Kidney tubule cell (primary cell): ENCODE data around the gene FAM89B.

Experiments used
- DNase-seq: peaks from one replicate; pipeline ENCODE4 v3.0.0-alpha.2; 2018; ENCODE audit warnings: low spot score

Gene FAM89B

DNA sequence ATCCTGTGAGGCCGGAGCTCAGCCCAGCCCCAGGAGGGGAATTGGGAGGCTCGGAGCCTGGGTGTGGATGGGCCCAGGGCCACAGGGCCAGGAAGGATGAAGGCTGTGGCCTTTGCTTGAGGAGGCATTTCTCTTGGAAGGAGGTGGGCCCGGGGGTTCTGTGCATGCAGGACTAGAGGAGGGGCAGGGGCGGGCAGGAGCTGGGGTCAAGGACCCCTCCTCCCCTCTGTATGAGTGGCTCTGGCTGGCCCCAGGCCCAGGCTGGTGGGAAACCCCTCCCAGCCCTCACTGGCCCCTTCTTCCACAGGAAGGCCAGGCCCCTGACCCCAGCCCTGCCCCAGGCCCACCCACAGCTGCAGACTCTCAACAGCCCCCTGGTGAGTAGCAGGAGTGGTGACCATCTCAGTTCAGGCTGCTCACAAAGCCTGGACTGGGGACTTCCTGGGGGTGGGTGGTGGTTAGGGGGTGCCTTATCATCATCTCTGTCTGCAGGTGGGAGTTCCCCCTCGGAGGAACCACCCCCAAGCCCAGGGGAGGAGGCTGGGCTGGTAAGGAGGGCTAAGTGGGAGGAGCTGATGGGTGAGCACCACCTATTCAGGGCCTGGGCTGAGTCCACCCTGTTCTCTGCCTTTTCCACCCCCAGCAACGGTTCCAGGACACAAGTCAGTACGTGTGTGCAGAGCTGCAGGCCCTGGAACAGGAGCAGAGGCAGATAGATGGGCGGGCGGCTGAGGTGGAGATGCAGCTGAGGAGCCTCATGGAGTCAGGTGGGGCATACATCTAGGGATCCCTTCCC, 17.3 kb downstream of the FAM89B start:
- DNase-seq, result no peak

DNA sequence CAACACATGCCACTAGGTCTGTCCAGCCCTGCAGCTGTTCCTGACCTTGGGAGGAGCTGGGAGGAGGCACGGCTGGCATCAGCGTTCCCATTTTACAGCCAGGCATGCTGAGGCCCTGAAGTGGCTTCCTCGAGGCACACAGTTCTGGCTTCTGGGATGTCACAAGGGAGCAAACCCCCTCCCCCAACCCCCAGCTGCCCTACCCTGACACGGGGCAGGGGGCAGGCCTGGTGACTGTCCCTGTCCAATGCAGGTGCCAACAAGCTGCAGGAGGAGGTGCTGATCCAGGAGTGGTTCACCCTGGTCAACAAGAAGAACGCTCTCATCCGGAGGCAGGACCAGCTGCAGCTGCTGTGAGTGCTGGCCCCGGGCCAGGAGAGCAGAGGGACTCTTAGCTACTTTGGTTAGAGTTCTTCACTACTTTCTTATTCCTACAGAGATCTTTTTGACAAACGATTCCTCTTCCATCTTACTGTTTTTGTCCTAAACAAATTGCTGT, 18.0 kb downstream of the FAM89B start:
- DNase-seq, result no peak

DNA sequence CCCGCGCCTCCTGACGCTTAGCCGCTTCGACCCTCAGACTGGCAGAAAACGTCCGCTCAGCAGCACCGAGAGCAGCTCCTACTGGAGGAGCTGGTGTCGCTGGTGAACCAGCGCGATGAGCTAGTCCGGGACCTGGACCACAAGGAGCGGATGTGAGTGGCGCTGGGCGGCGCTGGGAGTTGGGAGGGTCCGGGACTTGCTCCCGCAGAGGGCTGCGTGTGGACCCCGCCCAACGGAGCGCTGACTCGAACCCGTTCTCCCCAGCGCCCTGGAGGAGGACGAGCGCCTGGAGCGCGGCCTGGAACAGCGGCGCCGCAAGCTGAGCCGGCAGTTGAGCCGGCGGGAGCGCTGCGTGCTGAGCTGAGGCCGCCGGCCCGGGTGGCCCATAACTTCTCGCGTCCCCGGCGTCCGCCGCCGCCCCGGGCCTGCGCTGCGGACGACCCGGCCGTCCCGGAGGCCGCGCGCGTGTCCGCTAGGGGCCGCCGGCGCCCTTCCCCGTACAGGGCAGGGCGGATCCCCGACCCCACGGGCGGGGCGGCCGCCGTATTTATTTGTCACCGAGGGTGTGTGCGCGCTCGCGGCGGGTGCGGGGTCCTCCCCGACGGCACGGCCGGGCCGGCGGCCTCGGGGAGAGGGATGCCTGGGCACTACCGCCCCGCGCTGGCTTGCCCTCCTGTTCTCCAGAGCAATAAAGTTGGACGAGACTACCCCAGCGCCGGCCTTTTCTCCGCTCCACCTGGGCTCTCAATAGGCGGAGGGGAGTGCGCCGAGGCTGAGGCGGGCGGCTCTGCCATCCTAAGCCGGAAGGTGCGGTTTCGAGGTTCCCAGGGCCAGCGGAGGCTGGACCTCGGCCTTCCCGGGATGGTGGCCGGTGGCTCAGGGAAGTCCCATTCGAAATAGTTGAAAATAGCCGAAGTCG, 19.9 kb downstream of the FAM89B start:
- DNase-seq, result peak; percentile 73

DNA sequence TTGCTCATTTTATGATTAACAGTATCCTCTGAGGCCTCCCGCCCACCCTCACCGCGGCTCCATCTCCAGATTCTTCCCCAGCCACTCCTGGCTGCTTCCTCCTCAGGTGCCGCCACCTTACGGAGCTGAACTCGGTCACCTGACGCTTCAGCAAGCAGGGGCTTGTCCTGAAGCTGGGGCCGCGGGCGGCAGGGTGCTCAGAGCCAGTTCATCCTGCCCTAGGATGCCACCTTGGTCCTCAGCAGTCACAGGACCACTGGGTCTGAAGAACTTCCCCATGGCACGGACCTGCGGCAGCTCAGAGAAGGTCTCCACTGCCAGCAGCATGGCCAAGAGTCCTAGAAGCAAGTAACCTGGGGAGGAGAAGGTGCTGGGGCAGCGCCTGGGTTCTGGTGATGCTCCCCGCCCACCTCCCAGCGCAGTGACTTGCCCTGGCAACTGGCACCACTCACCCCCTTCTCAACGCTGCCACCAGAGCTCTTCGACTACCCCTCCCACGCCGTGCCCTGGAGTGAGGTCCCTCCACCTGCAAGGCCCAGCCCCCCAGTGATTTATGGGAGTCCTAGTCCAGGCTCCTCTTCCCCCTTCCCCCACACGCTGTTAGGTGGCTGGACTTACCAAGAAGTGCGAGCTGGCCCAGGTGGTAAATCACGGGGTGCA, 20.6 kb downstream of the FAM89B start:
- DNase-seq, result no peak

DNA sequence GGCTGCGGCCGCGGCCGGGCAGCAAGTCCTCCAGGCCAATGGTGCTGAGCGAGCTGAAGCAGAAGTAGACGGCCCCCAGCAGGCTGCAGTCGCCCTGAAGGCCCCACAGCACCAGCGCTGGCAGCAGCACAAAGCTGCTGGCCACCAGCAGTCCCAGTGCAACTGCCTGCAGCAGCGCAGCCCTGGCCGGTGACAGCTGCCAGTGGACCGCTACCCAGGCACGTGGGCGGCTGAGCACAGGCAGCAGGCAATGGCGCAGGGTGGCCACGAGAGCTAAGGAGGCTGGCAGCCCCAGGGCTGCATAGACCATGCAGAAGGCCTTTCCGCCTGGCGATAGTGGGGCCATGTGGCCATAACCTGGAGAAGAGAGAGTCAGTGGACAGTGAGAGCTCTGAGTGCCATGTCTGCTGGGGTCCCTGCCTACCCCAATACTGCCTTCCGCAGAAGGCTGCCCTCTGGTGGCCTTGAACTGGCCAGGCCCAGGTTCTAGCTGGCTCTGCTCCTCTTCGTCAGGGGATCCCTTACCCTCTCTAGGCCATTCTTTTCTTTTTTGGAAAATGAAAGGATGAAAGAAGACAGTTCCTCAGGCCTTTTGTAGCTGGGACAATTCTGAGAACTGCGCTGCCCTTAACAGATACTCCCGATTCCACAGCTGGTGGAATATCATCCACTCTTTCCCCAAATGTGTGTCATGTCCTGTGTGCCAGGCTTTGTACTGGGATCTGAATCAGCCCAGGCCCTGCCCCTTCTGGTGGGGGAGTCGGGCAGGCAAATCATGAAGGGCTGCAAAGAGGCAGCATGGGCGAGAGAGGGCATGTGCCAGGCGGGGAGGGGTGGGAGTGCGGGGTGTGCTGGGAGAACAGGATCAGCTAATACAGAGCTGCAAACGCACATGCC, 21.4 kb downstream of the FAM89B start:
- DNase-seq, result no peak

DNA sequence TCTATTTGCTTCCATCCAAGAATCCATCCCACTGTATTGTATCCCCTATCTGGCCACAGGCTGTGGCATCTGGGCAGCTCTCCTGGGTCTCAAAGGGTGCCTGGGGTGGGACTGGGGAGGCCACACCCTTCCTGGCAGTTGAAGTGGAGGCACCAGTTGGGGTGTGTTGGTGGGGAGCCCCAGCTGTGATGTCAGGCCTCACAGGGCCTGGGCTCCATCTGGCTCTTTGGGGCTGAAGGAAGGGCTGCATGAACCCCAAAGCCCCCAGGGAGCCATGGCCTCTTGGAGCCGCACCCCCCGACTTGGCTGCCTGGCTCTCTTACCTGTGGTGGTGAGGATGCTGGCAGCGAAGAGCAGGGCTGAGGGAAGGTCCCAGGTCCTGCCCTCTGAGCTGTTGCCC, 22.8 kb downstream of the FAM89B start:
- no peak for DNase-seq

DNA sequence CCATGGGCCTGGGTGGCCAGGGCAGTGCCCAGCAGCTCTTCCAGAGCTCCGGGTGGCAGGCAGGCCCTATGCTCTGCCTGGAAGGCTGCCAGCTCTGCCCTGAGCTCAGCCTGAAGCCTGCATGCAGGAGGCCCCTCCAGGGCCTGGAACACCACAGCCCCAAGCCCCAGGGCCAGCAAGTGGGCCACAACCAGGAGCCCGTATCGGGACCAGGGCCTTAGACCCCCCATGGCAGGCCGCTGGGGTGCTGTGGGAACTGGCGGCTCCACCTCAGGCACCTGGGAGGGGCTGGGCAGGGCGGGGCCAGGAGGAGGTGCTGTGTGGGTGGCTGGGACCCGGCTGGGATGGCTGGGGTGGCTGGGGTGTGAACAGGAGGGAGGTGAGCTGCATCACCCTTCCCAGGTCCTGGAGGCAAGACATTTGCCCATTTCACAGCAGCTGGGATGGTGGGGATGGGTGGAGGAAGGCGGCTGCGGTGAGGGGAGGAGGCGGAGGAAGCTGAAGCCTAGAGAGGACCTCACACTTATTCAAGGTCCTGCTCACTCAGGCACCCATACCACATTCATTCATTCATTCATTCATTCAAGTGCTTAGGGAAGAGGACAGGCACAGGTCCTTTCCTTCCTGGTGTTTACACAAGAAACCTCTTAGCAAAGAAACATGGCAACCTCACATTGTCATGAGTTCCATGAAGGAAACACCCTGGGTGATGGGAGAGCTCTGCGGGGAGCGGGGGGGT, 23.4 kb downstream of the FAM89B start, which contains the start of gene KCNK7:
KCNK7 (minus strand) TSS at position 258 of the 739 bp plus-strand sequence; CDS start at position 230, 28 bp downstream.
- DNase-seq, result no peak

DNA sequence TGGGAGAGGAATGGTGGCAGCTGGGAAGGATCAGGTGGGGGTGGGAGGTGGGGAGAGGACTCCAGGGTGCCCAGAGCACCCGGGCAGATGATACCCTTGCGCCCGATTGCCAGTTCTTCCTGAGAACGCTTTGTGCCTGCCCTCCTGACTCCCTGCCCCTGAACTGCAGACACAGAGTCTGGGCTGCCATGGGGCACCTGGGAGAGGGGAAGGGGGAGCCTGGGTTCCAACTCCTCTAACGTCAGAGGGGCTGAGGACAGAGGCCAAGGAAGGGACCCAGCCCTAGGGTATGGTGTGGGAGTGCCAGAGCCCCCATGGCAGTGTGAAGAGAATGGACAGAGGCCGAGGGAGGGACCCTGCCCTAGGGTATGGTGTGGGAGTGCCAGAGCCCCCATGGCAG, 24.2 kb downstream of the FAM89B start:
- DNase-seq, result no peak

DNA sequence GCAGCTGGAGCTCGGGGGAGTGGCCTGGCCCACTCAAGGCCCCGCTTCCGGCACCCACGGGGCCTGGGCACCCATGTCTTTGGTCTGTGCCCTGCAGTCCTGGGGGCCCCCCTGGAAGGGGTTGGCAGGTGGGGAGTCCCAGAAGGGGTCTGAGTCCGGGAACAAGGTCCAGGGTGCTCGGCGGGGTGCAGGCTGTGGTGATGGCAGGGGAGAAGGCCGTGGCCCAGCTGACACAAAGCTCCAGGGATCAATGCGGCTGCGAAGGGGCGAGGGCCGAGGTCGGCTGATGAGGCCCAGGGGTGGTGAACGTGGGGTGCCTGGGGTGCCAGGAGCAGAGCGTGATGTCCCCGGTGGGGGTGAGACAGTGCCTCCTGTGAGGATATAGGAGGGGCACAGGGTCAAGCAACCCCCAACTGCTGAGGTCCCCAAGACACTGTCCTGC, 25.9 kb downstream of the FAM89B start:
- no peak for DNase-seq

DNA sequence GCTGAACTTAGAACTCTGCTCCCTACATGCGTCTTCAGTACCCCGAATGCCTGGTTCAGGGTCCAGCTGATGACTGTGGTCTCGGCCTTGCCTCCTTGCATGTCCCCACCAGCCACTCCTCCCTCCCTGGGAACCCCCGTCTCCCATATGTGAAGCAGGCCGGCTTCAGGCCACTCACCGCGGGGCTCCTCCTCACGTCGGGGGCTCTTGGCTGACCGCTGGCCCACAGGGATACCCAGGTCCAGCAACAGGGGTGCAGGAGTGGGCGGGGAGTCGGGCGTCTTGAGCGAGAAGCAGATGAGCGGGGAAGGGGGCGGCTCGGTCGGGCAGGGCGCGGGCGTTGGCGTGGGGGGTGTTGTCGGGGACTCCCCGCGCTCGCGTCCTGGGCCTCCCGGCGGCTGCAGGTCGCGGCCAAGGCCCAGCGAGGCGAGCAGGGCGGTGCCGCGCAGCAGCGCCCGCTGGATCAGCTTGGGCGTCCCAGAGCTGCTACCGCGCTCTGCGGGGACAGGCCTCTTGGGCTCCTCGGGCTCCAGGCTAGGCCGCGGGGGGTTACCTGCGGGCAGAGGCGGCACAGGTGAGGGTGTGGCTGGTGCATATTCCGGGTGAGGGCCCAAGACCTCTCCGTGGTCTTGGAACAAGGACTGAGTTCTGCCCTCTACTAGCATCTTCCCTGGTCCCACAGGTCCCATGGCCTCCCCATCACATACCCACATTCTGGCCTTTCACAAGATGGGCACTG, 27.0 kb downstream of the FAM89B start:
- no peak for DNase-seq

DNA sequence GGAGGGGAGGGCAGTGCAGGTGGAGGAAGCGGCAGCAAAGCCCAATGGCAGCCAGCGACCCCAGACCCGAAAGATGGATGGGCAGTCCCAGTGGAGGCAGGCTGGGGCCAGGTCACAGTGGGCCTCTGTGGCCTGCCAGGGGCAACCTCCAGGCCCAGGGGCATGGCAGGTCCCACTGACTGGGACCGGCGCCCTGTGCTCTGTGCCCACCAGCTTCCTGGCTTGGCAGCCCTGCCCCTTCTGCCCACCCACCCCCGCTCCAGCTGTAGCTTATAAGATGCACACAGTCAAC, 27.6 kb downstream of the FAM89B start:
- DNase-seq, result no peak

DNA sequence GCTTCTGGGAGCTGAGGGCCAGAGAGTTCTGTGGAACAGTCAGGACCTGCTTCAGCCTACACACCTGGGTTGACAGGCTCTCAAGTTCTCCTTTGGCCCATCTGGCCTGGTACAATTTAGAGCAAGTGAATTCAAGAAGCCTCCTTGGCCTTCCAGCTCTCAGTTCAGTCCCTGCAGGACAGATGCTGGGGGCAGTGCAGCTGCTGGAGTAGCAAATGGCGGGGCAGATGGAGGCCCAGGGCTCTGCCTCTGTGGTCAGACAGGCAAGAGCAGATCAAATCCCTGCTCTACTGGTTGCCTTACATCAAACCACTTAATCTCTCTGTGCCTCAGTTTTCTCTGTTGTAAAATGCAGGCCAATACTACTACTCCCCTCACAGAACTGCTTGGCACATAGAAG, 31.9 kb downstream of the FAM89B start:
- no peak for DNase-seq

DNA sequence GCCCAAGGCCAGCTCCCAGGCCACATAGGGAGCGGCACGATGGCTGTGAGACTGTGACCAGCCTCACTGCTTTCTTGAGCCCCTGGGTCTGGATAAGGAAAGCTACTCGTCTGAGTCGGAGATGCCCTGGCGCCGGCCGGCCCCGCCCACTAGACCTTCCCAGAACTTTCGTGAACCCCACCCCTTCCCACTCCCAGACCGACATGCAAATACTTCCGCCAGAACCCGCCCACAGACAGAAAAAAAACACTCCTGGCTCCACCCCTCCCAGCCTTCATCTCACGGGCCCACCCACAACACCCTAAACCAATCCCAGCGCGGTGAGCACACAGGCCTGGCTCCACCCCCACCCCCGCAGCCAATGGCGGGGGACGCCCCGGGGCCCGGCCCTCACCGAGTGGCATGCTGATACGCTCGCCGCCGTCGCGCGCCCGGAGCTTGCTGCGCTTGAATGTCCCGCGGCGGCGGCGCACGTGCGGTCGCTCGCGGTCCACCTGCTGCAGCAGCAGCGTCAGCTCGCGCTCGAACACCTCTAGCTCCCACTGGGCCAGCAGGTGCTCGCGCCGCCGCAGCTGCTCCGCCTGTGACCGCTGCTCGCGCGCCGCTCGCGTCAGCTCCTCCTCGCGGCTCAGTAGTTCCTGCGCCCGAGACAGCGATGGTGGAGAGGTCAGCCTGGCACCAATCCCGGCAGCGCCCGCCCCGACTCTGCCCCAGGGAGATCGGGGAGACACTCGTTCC, 34.7 kb downstream of the FAM89B start:
- DNase-seq, result peak; percentile 86

DNA sequence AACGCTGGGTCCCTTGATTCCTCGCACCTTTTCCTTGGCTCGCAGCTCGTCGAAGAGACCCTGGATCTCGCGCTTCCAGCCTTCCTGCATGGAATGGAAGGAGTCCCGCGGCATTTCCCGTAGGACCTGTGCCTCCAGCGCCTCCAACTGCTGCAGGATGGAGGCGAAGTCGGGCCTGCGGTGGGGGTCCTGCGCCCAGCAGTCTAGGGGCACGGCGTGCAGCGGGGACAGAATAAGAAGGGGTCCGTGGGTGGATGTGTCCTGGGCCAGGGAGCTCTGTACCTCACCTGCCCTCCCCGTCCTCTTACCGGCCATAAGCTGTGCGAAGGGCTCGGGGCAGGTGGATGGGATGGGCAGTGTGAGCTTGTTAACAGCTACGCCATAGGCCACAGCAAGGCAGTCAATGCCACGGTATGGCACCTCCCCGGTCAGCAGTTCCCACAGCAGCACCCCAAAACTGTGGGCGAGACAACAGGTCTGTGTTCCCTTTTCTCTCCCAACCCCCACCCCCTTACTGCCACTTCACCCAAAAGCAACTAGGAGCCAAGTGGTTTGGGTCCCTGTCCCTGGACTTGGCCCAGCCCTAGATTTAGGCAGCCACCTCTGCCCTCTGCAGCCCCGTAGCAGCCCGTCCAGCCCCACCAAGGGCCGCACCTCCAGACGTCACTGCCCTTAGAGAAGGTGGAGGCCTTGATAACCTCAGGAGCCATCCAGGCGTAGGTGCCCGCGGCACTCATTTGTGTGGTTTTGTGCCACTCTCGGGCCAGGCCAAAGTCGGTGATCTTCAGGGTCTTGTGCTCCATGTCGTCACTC, 35.5 kb downstream of the FAM89B start:
- DNase-seq, result no peak

DNA sequence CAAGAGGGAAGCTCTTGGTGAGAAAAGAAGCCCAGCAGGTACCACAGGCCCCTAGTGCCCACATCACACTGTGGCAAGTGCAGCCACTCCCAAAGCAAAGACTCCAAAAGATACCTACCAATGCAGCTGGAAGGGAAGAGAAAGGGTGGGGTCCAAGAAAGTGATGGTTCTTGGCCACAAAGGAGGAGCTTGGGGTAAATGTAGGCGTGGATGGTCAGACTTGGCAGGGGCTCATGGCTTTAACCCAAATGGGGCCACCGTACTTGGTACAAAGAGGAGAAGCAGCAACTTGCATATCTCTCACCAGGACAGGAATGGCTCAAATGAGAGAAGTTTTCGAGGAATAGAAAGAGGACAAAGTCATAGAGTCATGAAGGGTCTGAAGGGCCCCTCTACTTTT, 36.9 kb downstream of the FAM89B start:
- no peak for DNase-seq

DNA sequence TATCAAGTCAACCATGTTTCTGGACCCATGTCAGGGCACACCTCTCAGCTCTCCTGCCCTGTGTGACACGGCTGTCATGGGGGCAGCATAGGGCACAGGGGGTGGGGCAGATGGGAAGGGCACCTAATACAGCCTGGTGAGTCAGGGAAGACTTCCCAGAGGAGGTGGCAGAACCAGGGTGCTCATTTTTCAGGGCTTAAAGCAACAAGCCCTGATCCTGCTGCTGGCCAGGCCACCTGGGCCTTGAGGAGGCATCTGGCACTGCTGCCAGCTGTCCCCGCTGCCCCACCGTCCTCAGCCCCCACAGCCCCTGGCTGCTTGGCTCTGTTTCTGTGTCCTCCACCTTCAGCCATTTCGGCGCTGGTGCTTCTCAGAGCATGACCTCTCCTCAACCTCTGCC, 37.3 kb downstream of the FAM89B start:
- no peak for DNase-seq

DNA sequence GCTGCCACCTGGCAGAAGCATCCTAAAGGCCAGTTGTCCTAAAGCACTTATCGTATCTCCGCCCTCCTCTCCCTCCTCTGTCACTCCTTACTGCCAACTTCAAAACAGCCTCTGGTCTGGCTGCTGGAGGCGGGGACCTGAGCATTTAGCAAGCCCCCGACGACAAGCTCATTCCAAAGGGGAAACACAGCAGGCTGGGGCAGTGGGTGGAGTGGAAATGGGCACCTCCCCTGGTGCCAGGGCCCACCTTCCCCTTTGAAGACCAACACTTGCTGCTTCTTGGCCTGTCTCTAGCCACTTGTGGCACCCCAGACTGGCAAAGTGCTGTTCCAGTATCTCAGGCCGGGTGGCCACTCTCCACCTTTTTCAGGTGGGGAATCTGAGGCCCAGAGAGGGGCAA, 38.1 kb downstream of the FAM89B start:
- no peak for DNase-seq

DNA sequence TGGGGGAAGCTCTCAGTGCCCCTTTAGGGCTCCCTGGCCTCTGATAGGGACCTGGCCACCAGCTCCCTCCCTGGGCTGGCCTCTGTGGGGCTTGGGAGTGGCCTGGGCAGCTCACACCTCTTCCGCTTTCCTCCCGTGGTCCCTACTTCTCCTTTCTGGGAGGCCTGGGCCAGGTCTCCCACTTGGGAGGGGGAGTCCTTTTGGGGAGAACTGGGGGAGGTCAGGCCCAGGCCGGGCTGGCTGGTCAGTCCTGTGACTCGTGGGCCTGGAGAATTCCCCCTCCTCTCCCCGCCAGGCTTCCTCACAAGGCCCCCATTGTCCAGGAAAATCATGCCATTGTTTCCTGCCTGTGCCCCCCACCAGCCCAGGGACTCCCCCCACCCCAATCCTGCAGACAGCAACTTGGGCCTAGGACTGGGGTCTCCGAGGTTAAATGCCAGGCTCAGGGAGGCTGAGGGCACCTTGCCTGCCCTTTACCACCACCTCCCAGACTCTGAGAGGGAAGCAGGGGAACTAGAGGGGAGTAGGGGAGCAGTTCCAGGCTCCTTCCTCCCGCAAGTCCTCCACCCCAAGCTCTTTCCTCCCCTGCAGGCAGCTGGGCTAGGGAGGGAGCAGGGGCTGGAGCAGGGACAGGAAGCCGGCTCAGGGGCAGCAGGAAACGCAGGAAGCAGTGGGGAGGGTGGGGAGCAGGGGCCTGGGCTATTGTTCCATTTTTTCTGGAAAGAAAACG, 38.9 kb downstream of the FAM89B start:
- DNase-seq, result no peak
